GM19455 (cell line): ENCODE measurements around the gene SPDEF.

Experiments
- ATAC-seq: cut with Tn5 transposase; IDR thresholded peaks from one replicate; pipeline ENCODE4 v1.9.1; 2021; ENCODE audit not compliant: unreplicated experiment

Gene SPDEF

DNA sequence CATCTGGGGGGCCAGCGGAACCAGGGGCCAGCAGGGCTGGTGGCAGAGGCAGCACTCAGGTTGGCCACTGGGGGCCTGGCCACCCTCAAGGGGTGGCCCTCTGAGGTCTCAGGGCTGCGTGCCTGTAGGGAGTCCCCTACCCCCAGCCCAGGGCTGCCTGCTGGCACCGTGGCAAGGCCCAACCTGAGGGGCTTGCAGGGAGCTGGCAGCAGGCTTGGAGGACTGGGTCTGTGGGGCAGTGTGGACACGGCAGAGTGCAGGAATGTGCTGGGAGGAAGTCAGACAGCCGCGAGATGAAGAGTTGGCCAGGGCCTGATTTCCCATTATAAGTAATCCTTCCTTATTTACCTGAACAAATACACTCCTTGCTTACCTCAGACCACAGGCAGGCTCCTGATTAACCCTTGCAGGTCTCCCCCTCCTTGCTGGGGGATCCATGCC lies at the start of gene SPDEF:
TSS of gene SPDEF (minus strand) at position 299 of the 441 bp plus-strand sequence. CDS start 11,874 bp downstream, outside the sequence.
- ATAC-seq, result no peak

DNA sequence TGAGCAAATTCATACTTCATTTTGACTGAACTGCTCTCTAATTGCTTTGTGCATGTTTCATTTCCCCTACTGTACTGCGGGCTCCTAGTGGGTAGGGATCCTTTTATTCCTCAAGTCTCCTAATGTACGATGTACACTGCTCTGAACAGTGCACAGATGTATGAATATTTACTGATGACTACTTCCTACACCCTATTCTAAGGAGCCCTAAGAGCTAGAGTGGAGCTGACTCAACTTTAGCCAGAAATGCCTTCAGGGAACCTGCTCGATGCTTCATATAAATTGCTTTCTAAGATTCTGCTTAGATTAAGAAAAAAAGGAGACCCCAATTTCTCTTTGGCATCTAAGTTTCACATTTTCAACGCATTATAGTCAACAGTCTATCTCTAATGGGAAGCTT lies 47.6 kb upstream of the SPDEF start:
- no peak for ATAC-seq

DNA sequence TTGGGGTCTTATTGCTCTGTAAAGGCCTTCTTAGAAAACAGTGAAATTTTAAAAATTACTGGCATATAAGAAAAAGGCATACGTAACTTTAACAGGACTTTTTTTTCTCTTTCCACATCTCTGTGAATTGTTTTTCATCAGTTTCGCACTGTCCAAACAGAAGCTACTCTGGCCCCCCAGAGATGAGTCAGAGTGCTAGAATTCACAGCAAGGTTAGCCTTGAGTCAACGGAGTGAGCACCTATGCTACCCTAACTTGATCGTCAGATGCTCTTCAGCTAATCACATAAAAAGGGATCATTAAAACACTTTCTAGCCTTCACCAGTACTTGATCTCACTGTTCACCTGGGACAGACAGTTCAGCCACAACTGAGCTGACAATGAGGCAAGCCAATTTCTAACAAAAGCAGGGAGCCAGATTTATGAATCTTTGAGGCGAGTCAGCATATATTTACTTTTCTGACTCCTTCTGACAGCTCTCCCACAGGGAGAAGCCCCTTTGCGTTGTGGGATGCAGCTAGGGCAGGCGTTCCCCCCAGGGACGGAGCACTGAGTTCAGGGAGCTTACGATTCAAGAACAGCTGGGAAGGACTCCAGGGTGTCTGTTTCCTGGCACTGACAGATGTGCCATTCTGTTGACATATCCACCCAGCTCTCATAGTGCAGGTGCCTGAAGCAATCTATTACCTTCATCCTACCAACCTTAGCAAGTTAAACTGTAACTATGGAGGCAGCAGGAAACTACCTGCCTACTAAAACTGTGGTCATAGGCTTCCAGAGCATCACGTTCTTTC lies 46.4 kb upstream of the SPDEF start:
- ATAC-seq, result no peak

DNA sequence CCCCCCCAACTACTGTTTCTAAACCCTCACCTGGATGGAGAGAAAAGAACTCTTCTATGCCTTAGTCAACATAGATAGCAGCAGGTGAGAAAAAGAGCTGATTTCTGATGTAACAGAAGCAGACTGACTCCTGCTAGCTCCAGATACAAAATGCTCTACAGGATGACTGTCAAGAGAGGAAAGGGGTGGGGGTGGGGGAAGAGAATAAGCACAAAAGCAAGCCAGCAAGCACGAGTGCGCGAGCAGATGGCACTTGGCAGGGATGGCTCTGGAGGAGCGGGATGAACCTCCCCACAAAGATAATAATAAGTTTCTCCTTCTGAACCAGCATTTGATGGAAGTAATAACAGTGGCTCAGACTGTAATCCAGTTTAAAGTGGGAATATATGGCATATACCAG lies 45.6 kb upstream of the SPDEF start:
- no peak for ATAC-seq

DNA sequence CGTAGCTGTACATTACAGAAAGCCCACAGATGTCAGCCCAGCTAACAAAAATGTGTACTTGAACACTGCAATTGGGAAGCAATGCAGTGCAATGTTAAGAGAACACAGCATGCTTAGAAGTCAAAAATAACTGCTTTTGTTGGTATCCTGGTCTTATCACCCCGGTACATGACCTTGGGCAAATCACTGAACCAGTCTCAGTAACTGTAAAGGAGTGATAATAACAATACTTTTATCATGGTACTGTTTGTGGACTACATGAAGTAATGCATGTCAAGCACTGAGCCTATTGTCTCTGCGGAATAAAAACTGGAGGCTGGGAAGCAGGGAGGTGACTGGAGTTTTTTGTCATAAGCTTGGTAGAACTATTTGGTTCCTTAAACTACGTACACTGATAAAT lies 44.7 kb upstream of the SPDEF start:
- ATAC-seq, result no peak

- ATAC-seq, result no peak
Measured at GRCh38 chr6:34600101-34600500, 44.0 kb upstream of the SPDEF start.

DNA sequence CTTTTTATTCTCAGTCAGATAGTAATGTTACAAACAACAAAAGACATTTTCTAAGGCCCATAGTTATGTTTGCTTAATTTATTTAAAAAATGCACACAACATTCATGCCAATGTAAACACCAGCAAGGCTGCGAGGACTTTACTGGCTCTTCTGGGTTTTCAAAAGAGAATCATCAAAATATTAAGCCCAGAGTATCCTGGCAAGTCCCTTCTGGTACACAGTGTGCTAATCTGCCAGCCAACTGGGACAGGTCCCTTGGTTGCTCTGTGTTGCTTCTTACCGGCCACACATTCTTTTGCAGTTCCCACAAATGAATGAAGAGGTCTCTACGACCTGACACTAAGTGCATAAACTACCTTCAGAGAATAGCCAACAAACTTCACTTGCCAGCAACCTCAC lies 42.6 kb upstream of the SPDEF start:
- ATAC-seq, result no peak

GRCh38 chr6:34597605-34598353 lies 41.6 kb upstream of the SPDEF start:
- no peak for ATAC-seq

GRCh38 chr6:34596798-34597197 lies 40.7 kb upstream of the SPDEF start:
- no peak for ATAC-seq

DNA sequence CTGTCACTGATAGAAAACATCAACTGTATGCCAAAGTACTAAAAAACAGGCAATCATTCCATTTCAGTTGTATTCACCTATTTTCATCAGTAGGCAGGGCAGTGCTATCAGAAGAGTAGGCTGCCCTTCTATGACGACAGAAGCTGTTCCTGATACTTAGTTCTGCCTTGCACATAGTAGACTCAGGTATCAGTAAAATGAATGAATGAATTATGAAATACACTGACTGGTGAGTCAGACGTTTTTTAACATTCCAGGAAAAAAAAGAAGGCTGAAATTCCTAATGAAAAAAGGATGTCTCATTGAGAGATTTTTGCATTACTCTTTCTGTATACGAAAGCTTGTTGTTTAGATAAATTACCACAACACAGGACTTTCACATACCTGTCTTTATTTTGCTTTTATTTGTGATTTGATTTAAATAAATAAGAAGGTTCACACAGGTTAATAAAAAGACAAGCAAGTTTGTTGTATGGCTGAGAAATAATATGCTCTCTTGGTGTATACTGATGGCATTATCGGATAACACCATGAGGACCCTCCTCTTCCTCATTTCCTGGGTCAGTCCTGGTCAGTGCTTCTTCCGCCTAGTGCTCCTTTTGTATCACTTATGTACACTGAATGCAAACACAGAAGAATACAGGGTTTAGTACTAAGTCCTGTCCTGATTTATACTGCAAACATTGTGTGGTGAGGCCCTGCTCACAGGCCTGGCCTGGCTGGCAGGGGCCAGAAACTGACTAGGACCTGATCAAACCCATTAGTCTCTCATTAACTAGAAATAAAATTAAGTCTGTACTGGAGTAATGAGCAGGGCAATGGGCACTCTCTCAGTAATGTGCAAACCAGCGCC lies 39.4 kb upstream of the SPDEF start:
- no peak for ATAC-seq

- ATAC-seq, result no peak
Measured at GRCh38 chr6:34593701-34594100, 37.6 kb upstream of the SPDEF start.

DNA sequence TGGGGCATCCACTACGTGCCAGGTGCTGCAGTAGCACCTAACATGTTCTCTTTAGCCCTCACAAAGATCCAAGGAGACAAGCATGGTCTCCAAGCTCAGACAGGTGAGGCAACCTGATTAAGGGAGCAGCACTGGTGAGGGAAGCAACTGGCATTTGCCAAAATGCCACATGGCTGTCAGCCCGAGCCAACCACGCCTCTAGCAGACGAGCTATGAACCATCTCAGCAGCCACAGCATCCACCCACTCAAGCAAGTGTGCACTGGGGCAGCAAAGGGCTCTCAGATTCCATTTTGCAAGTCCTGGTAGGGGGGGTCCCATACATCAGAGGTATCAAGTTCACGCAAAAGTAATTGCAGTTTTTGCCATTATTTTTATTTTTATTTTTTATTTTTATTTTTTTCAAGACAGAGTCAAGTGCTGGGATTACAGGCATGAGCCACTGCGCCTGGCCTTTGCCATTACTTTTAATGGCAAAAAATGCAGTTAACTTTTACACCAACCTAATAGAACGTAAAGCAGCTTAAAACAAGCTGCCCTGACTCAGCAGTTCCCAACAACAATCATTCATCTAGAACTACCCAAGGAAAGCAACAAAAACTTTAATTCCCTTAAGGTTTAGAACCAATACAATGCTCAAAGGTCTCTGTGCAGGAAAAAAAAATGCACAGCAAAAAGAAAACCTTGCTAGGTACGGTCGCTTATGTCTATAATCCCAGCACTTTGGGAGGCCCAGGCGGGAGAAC lies 36.3 kb upstream of the SPDEF start:
- no peak for ATAC-seq

DNA sequence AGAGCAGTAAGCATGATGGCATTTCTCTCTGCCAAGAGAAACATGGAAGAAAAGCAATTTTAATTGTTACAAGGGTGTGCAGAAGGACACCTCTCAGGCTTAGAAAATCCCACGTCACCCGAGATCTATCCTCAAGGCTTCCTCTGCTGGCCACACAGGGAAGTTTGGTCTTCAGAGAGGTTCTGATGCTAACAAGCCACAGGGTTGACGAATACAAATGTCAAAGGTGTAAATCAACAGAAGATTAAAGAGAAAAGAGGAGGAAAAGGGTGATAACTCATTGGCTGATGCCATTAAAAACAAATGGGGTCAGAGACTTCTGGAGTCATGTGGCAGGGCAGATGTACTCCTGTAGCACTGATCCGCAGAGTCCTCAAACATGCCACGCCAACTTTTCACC lies 33.6 kb upstream of the SPDEF start:
- ATAC-seq, result no peak

- ATAC-seq, result no peak
Measured at GRCh38 chr6:34589140-34589539, 33.0 kb upstream of the SPDEF start.

DNA sequence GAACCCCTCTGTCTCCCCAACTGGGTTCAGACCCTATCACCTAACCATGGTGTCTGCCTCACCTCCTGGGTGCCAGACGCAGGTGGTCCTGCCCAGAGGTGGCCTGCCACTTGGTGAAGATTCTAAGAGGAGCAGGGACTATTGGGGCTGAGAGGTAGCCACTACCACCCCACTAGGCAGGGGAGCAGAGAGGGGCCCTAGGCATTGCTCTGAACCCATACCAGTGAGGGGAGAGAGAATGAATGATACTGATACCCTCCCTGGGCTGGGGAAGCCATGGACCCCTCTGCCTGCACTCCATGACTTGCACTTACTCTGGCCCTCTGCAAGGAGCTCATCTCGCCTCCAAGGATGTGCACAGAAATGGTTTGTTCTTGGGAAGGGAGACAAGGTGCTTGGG lies 31.7 kb upstream of the SPDEF start:
- no peak for ATAC-seq

DNA sequence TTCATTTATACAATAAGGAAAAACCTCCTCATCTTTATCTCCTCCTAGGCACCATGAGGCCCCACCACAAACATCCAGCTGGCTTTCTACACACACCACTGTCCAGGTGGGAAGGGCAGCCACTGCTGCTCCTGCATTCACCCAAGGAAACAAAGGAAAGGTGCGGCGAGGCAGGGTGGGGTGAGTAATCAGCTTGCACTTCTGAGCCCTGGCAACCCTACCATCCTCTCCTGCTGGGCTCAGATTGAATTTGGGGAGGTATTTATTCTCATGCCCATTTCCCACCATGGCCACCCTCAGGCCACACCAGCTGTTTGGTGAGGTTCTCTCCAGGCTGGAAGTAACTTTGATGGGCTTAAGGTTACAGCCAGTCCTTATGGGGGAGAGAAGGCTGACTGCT lies 31.2 kb upstream of the SPDEF start:
- ATAC-seq, result no peak

GRCh38 chr6:34586327-34587040 lies 30.4 kb upstream of the SPDEF start:
- no peak for ATAC-seq

GRCh38 chr6:34585512-34586061 lies 29.5 kb upstream of the SPDEF start:
- no peak for ATAC-seq

- no peak for ATAC-seq
Measured at GRCh38 chr6:34585108-34585507, 29.0 kb upstream of the SPDEF start.

- no peak for ATAC-seq
Measured at GRCh38 chr6:34584694-34585093, 28.6 kb upstream of the SPDEF start.
